Transverse colon (tissue), 4 donors: ENCODE results near the gene ALPK1.

Experiments
- EP300 ChIP-seq: sonication (generic); formaldehyde crosslinking; IDR thresholded peaks from one replicate; pipeline ENCODE4 v1.6.1; 2017; ENCODE audit warnings: antibody characterized with exemption, low read depth
- POLR2A ChIP-seq: fragments of 450-650 bp; IDR thresholded peaks from one replicate; pipeline ENCODE4 v1.6.1; 2016; ENCODE audit warnings: antibody characterized with exemption, mild to moderate bottlenecking, moderate library complexity
- POLR2AphosphoS5 ChIP-seq, 3 donors: sonication (generic); formaldehyde crosslinking; IDR thresholded peaks; one replicate each; pipeline ENCODE4 v1.6.1; 2016; ENCODE audit warnings: antibody characterized with exemption in 3 of 3
- TF ChIP-seq, protein P1 (sequence below), 5 experiments: fragments of 200-600 bp in 3 of 5; fragments of 450-650 bp in 2 of 5; sonication (generic) in 3 of 5; IDR thresholded peaks; 1 replicate in 2 of 5; 2 replicates in 3 of 5; pipeline ENCODE4 v1.5.1; 2016 to 2017; ENCODE audit warnings: antibody characterized with exemption in 5 of 5, inconsistent platforms in 3 of 5, mild to moderate bottlenecking in 2 of 5, moderate library complexity in 1 of 5

DNA sequence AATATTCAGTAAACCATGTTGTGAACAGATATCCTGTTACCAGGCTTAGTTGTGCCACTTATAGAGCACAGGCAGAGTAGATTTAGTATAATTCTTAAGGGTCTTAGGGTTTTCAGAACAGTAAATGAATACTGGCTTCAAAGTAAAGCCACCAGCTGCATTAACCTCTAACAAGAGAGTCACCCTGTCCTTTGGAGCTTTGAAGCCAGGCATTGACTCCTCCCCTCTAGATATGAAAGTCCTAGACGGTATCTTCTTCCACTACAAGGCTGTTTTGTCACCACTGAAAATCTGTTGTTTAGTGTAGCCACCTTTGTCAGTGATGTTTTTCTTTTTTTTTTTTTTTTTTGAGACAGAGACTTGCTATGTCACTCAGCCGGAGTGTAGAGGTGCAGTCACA lies 77.7 kb downstream of the ALPK1 start:
- TF ChIP-seq, protein P1, sequence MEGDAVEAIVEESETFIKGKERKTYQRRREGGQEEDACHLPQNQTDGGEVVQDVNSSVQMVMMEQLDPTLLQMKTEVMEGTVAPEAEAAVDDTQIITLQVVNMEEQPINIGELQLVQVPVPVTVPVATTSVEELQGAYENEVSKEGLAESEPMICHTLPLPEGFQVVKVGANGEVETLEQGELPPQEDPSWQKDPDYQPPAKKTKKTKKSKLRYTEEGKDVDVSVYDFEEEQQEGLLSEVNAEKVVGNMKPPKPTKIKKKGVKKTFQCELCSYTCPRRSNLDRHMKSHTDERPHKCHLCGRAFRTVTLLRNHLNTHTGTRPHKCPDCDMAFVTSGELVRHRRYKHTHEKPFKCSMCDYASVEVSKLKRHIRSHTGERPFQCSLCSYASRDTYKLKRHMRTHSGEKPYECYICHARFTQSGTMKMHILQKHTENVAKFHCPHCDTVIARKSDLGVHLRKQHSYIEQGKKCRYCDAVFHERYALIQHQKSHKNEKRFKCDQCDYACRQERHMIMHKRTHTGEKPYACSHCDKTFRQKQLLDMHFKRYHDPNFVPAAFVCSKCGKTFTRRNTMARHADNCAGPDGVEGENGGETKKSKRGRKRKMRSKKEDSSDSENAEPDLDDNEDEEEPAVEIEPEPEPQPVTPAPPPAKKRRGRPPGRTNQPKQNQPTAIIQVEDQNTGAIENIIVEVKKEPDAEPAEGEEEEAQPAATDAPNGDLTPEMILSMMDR (IDR thresholded peaks at IDR 0.05) = no peak
- TF ChIP-seq POLR2A = no peak
- no peak for TF ChIP-seq EP300
- TF ChIP-seq POLR2AphosphoS5 (IDR thresholded peaks at IDR 0.05) = no peak
